Activated effector memory CD4-positive, alpha-beta T cell treated with anti-CD3 and anti-CD28 coated beads, Interleukin-2, amount 50 U/mL, for 16 hours (primary cell): ENCODE results near the gene TIMM10B.
"Not testable (repeated sequence)": the region's sequence is repeated elsewhere in the genome, so short reads cannot be mapped to it uniquely, and the experiment has no call there.

Experiments used
- DNase-seq: peaks from one replicate; pipeline ENCODE4 v3.0.0-alpha.2; 2020

Gene TIMM10B

DNA sequence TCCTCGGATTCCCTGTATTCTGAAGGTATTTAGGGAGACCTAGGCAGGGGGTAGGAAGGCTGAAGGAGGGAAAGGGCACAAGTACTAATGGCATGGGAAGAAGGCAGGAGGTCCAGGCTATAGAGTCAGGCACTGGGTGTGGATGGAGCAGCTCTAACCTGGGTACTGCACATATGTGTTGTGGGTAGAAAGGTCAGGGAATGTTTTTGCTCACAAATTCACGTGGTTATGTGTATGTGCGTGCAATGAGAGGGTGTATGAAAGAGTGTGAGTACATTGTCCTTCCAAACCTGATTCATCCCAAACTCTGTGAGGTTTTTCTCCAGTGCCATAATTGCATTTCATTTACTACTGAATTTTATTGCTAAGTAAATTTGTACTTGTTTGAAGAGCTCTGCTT, 39.0 kb downstream of the TIMM10B start:
- DNase-seq = no peak

DNA sequence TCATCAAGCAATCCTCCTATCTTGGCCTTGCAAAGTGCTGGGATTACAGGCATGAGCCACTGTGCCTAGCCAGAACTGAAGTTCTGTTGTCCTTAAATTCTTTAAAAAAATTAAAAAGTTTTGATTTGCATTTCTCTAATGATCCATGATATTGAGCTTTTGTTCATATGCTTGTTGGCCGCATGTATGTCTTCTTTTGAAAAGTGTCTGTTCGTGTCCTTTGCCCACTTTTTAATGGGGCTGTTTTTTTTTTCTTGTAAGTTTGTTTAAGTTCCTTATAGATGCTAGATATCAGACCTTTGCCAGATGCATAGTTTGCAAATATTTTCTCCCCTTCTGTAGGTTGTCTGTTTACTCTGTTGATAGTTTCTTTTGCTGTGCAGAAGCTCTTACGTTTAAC, 40.6 kb downstream of the TIMM10B start:
- not testable (repeated sequence) for DNase-seq

DNA sequence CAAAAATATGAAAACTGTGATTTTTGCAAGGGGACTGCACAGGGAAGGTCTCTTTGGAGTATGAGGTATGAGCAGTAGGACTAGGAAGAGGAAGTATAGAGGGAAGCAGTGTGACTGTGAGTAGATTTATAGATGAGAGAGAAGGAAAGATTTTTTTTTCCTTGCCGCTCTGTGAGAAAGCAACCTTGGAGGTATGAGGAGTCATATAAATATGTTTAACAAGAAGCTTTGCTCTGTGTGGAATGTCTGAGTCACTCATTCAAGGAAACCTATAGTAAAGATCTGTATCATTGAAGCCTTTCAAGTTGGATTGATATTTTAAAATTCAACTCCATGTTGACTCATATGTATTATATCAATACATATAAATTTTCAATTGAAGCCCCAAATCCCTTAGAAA, 42.0 kb downstream of the TIMM10B start:
- no peak for DNase-seq

DNA sequence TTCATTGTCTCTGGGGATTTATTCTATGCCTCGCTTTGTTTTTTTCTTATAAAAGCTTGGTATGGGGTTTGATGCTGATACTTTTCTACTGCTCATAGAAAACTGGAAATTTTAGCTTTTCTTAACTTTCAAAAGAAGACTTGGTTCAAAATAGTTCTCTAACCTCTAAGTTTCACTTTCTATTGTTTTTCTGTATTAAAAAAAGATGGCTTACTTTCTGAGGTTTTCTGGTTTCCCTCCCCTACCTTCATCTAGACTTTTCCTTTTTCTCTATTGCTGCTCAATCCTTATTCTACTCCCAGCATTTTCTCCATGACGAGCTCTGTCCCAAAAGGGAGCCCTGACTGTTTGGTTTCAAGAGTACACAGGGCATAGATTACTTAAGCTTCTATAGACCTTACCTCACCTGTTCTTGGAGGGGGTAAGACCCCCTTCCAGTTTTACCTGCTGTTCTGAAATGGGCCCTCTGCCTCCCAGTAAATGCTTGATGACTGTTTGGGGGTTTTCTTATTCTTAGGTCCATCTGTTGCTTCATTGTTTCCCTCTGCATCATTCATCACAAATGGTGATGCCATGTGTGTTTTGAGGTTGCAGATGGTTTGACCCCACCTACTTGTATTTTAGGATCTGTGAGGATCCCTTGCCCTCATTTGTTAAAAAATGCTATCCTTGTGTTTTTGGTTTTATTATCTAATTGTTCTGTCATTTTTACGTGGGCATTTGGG, 45.3 kb downstream of the TIMM10B start:
- no peak for DNase-seq

DNA sequence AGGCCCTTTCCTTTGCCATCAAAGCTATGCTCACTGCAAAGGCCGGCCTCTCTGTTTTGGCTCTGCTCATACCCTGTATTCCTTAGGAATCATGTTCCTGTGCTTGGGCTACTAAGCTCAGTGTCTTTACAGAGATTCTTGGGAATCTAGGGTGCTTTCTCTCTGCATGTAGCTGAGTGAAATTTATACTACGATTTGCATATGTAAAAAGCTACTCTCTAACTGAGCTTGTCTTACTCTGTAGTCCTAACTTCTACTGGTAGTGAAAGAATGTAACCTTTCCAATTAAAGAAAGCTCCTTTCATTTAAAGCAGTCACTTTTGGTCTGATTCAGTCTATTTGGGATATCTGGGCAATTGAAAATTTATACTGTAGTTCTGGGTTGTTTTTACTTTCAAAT, 48.0 kb downstream of the TIMM10B start:
- no peak for DNase-seq

DNA sequence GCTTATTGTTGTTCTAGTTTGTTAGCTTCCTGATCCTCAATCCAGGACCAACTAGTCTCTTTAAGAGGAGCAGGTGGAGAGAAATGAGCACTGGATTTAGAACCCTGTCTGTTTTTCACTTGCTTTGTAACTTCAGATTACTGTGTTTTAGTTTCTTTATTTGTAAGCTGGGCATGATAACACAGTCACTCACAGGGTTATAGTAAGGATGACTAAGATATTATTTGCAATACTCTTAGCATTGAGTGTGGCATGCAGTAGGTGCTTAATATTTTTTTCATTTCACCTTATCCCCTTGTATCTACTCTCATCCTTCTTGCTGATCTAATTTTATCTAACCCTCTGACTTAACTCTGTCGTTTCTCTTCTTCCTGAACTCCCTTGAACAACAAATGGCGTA, 49.5 kb downstream of the TIMM10B start:
- no peak for DNase-seq

DNA sequence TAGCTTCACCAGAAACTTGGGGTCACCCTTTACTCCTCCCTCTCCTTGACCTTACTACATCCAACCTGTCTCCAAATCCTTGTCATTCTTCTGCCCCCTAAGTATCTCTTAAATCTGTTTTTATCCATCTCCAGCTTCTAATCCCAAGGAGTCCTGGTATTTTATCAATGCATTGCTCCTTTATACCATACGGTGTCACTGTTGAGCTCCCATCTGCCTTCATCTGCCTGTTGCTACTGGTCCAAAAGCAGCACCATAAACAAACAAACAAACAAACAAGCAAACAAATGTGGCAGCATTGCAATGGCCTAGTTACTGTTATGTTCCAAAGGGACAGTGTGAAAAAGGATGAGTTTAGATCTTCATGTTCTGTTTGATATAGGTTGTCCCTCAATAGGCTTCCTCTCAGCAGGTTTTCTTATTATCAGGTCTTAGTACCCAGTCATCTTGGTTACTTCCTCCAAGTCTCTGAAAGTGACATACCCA, 50.0 kb downstream of the TIMM10B start:
- no peak for DNase-seq
